ENCODE results near the gene INSC.

- no peak for TF ChIP-seq RAD21 (IDR thresholded peaks at IDR 0.05; ENCODE audit: low read depth)
- TF ChIP-seq NFIC (IDR thresholded peaks at IDR 0.05), result no peak
- TF ChIP-seq CEBPB (IDR thresholded peaks at IDR 0.05), result no peak
- TF ChIP-seq YY1 (IDR thresholded peaks at IDR 0.05; ENCODE audit: low read depth), result no peak
- TF ChIP-seq MAX (IDR thresholded peaks at IDR 0.05), result no peak
- no peak for TF ChIP-seq REST (IDR thresholded peaks at IDR 0.05; ENCODE audit: low read depth)
- no peak for TF ChIP-seq FOXM1 (IDR thresholded peaks at IDR 0.05; ENCODE audit: borderline replicate concordance, low read depth)
Measured at GRCh38 chr11:15213471-15214231, 98.9 kb downstream of the INSC start.
